HL-60 (cell line): Measurements from ENCODE around the gene ACTG1.
A peak's percentile ranks its signal among the peaks of the same experiment; 100 is the strongest.

Experiments used
- DNase-seq, 2 experiments: peaks; one replicate each; pipeline ENCODE4 v3.0.0-alpha.2; 2010 to 2020; ENCODE audit warnings: low read depth in 1 of 2, low spot score in 1 of 2
- H3K27ac ChIP-seq: fragments of 250-450 bp; sonication (Bioruptor Pico); replicated peaks from 2 replicates; pipeline ENCODE4 v1.5.1; 2020; ENCODE audit warnings: mild to moderate bottlenecking, moderate library complexity
- H3K27me3 ChIP-seq: fragments of 250-450 bp; sonication (Bioruptor Pico); 2 replicates; pipeline ENCODE4 v1.5.1; 2021; ENCODE audit warnings: mild to moderate bottlenecking, moderate library complexity; ENCODE audit not compliant: insufficient read depth, poor library complexity, severe bottlenecking
- H3K4me3 ChIP-seq: replicated peaks from 2 replicates; pipeline ENCODE4 v1.5.1; 2011; ENCODE audit warnings: mild to moderate bottlenecking, control low read depth, low read length; ENCODE audit not compliant: insufficient read depth
- CTCF ChIP-seq: IDR thresholded peaks from one replicate; pipeline ENCODE4 v1.5.1; 2011; ENCODE audit warnings: low read length, control low read depth, inconsistent platforms; ENCODE audit not compliant: insufficient read depth
- GABPA ChIP-seq: IDR thresholded peaks from 2 replicates; pipeline ENCODE4 v1.6.1; 2012; ENCODE audit warnings: low read depth
- POLR2AphosphoS5 ChIP-seq: IDR thresholded peaks from 2 replicates; pipeline ENCODE4 v1.6.1; 2012; ENCODE audit warnings: low read depth
- REST ChIP-seq: IDR thresholded peaks from 2 replicates; pipeline ENCODE4 v1.6.1; 2012; ENCODE audit warnings: low read depth; ENCODE audit not compliant: insufficient replicate concordance
- SPI1 ChIP-seq: IDR thresholded peaks from 2 replicates; pipeline ENCODE4 v1.6.1; 2012; ENCODE audit warnings: low read depth, mild to moderate bottlenecking, borderline replicate concordance

The ACTG1 gene

GRCh38 chr17:81483862-81484194 lies 28.8 kb downstream of the ACTG1 start:
- TF ChIP-seq SPI1 (no peak), POLR2AphosphoS5 (no peak), GABPA (no peak)
- H3K4me3 ChIP-seq = peak overlapping the region; percentile 26
- DNase-seq = no peak
- no peaks in the 10 kb centered on the region for H3K27me3 ChIP-seq
- no peak overlapping the region for H3K27ac ChIP-seq

- H3K4me3 ChIP-seq = no peak overlapping the region; the same call in 1 of the 2 replicates
Measured at GRCh38 chr17:81483085-81483861, 29.3 kb downstream of the ACTG1 start.

GRCh38 chr17:81482673-81483072 lies 29.9 kb downstream of the ACTG1 start:
- Histone ChIP-seq H3K27ac (no peak overlapping the region), H3K4me3 (no peak overlapping the region), H3K27me3 (no peaks in the 10 kb centered on the region)
- DNase-seq = no peak
- no peak for TF ChIP-seq CTCF
- TF ChIP-seq POLR2AphosphoS5 = no peak
- no peak for TF ChIP-seq SPI1
- no peak for TF ChIP-seq GABPA

More at GRCh38 chr17:81483085-81483861, 29.3 kb downstream of the ACTG1 start:
- Histone ChIP-seq H3K27ac (no peak overlapping the region), H3K27me3 (no peaks in the 10 kb centered on the region)
- TF ChIP-seq POLR2AphosphoS5 = peak; percentile 40; the same call in 1 of the 2 replicates
- TF ChIP-seq GABPA = no peak
- no peak for TF ChIP-seq CTCF
- DNase-seq = peak in 1 of 2 experiments; percentile 53

- Histone ChIP-seq H3K27ac (no peak overlapping the region), H3K4me3 (no peak overlapping the region), H3K27me3 (no peaks in the 10 kb centered on the region)
- no peak for DNase-seq
- TF ChIP-seq SPI1 (no peak), CTCF (no peak), POLR2AphosphoS5 (no peak), GABPA (no peak), REST (peak; percentile 2)
Measured at GRCh38 chr17:81481815-81482505, 30.6 kb downstream of the ACTG1 start.
